DND-41 (cell line): ENCODE measurements around the gene CRY1.

Experiments used
- ATAC-seq: fragments of 200-7000 bp; cut with Tn5 transposase; 3 replicates; pipeline ENCODE4 v1.9.1; 2021; ENCODE audit warnings: low read depth; ENCODE audit not compliant: insufficient read depth
- DNase-seq: peaks from one replicate; pipeline ENCODE4 v3.0.0-alpha.2; 2020
- H2AFZ ChIP-seq: 2 replicates; pipeline ENCODE4 v1.6.0; 2012; ENCODE audit warnings: low read depth, low read length
- H3K27ac ChIP-seq: 2 replicates; pipeline ENCODE4 v1.5.1; 2012; ENCODE audit warnings: low read length, inconsistent platforms
- H3K27me3 ChIP-seq: fragments of 200-600 bp; sonication (generic); 2 replicates; pipeline ENCODE4 v1.6.0; 2012; ENCODE audit warnings: low read length, mild to moderate bottlenecking, inconsistent platforms; ENCODE audit not compliant: insufficient read depth, poor library complexity
- H3K36me3 ChIP-seq: 2 replicates; pipeline ENCODE4 v1.5.1; 2012; ENCODE audit warnings: low read length, inconsistent platforms; ENCODE audit not compliant: insufficient read depth
- H3K4me1 ChIP-seq: 2 replicates; pipeline ENCODE4 v1.5.1; 2012; ENCODE audit warnings: mild to moderate bottlenecking, low read length; ENCODE audit not compliant: insufficient read depth
- H3K4me2 ChIP-seq: 2 replicates; pipeline ENCODE4 v1.6.0; 2012; ENCODE audit warnings: mild to moderate bottlenecking, moderate library complexity, low read length, inconsistent platforms; ENCODE audit not compliant: insufficient read depth
- H3K4me3 ChIP-seq, 2 experiments: fragments of 200-600 bp in 1 of 2; shearing (Covaris generic) in 1 of 2; 2 replicates each; pipeline ENCODE4 v1.5.1; 2012 to 2016; ENCODE audit warnings: inconsistent platforms in 2 of 2, low read length in 2 of 2, mild to moderate bottlenecking in 2 of 2, low read depth in 1 of 2, moderate library complexity in 1 of 2
- H3K79me2 ChIP-seq: 2 replicates; pipeline ENCODE4 v1.6.0; 2012; ENCODE audit warnings: low read length, inconsistent platforms; ENCODE audit not compliant: insufficient read depth
- H3K9ac ChIP-seq: 2 replicates; pipeline ENCODE4 v1.6.0; 2012; ENCODE audit warnings: low read depth, mild to moderate bottlenecking, inconsistent platforms, low read length, moderate library complexity
- H3K9me3 ChIP-seq: 2 replicates; pipeline ENCODE4 v1.5.1; 2012; ENCODE audit warnings: low read length, moderate library complexity, mild to moderate bottlenecking, inconsistent platforms; ENCODE audit not compliant: insufficient read depth, severe bottlenecking
- H4K20me1 ChIP-seq: 2 replicates; pipeline ENCODE4 v1.6.0; 2012; ENCODE audit warnings: low read length; ENCODE audit not compliant: insufficient read depth
- EZH2 ChIP-seq: IDR thresholded peaks from 3 replicates; pipeline ENCODE4 v1.6.1; 2012; ENCODE audit warnings: borderline replicate concordance, low read depth, mild to moderate bottlenecking, moderate library complexity, low read length, inconsistent platforms; ENCODE audit not compliant: severe bottlenecking
- TF ChIP-seq, protein P1 (sequence below): IDR thresholded peaks from 2 replicates; pipeline ENCODE4 v1.5.1; 2012; ENCODE audit warnings: borderline replicate concordance, low read length, moderate library complexity, mild to moderate bottlenecking; ENCODE audit not compliant: poor library complexity, severe bottlenecking; ENCODE audit errors: extremely low read depth

The CRY1 gene

DNA sequence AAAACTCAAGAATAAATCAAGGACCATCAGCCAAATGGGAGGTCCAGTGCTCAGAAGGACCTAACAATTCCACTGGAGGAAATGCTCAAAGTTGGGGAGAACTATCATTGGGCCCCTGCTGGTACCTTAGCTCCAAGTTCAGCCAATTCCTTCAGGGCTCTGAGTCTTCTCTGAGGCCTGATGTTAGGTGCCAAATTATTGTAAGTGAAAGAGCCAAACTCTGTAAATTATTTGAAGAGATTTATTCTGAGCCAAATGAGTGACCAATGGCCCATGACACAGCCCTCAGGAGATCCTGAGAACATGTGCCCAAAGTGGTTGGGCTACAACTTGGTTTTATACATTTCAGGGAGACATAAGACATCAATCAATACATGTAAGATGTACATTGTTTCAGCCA, 145.9 kb downstream of the CRY1 start:
- DNase-seq, result no peak
- no peak overlapping the region for H3K27ac ChIP-seq
- ATAC-seq, result no peak
- H3K9ac ChIP-seq, result no peak overlapping the region
- no peaks in the 10 kb centered on the region for H4K20me1 ChIP-seq
- H3K27me3 ChIP-seq, result no peaks in the 10 kb centered on the region
- H3K79me2 ChIP-seq, result no peaks in the 10 kb centered on the region
- H3K4me3 ChIP-seq, result no peak overlapping the region
- no peaks in the 10 kb centered on the region for H3K4me1 ChIP-seq
- TF ChIP-seq, protein P1, sequence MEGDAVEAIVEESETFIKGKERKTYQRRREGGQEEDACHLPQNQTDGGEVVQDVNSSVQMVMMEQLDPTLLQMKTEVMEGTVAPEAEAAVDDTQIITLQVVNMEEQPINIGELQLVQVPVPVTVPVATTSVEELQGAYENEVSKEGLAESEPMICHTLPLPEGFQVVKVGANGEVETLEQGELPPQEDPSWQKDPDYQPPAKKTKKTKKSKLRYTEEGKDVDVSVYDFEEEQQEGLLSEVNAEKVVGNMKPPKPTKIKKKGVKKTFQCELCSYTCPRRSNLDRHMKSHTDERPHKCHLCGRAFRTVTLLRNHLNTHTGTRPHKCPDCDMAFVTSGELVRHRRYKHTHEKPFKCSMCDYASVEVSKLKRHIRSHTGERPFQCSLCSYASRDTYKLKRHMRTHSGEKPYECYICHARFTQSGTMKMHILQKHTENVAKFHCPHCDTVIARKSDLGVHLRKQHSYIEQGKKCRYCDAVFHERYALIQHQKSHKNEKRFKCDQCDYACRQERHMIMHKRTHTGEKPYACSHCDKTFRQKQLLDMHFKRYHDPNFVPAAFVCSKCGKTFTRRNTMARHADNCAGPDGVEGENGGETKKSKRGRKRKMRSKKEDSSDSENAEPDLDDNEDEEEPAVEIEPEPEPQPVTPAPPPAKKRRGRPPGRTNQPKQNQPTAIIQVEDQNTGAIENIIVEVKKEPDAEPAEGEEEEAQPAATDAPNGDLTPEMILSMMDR, result no peak
- no peak for TF ChIP-seq EZH2
- H3K4me2 ChIP-seq, result no peak overlapping the region
- peaks cover 26% of the 10 kb centered on the region for H3K9me3 ChIP-seq
- no peak overlapping the region for H2AFZ ChIP-seq
- H3K36me3 ChIP-seq, result no peaks in the 10 kb centered on the region

GRCh38 chr12:106945261-106945851, 148.0 kb downstream of the CRY1 start:
- H4K20me1 ChIP-seq, result no peaks in the 10 kb centered on the region
- no peak for DNase-seq
- ATAC-seq, result no peak
- H3K36me3 ChIP-seq, result no peaks in the 10 kb centered on the region
- TF ChIP-seq EZH2, result no peak
- TF ChIP-seq, protein P1, result no peak
- H3K4me2 ChIP-seq, result no peak overlapping the region
- no peak overlapping the region for H3K9ac ChIP-seq
- no peak overlapping the region for H3K27ac ChIP-seq
- no peak overlapping the region for H2AFZ ChIP-seq
- H3K27me3 ChIP-seq, result no peaks in the 10 kb centered on the region
- no peak overlapping the region for H3K4me3 ChIP-seq
- H3K9me3 ChIP-seq, result peaks cover 26% of the 10 kb centered on the region
- no peaks in the 10 kb centered on the region for H3K4me1 ChIP-seq
- no peaks in the 10 kb centered on the region for H3K79me2 ChIP-seq

DNA sequence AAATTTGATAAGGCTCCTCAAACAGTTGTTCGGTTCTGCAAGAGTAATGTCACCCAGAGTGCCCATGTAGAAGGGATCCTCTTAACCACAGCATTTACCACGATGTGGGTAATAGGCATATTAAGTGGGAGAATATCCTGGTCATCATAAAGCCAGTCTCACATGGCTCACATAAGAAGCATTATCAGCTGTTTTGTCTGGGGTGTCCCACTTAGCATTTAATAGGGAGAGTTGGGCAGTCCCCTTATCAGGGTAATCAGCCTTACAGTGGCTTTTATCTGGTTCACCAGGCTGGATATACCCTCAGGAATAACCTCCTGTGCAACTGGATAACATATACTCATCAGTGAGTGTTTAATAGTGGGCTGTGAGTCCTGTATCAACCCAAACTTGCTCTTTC, 150.6 kb downstream of the CRY1 start:
- Histone ChIP-seq H3K9me3 (peaks cover 21% of the 10 kb centered on the region), H3K9ac (no peak overlapping the region), H3K4me3 (no peak overlapping the region), H4K20me1 (no peaks in the 10 kb centered on the region), H3K27ac (no peak overlapping the region), H2AFZ (no peak overlapping the region), H3K36me3 (no peaks in the 10 kb centered on the region), H3K4me2 (no peak overlapping the region), H3K79me2 (no peaks in the 10 kb centered on the region), H3K27me3 (no peaks in the 10 kb centered on the region), H3K4me1 (no peaks in the 10 kb centered on the region)
- DNase-seq (no peak), ATAC-seq (no peak)
- TF ChIP-seq, protein P1, result no peak
- no peak for TF ChIP-seq EZH2
